GM12878 (cell line): ENCODE data around the gene CLASRP. TPM values are rescaled to one million over a fixed set of nuclear protein-coding genes. Genes with fewer than 3 reads are reported as not detected.

Experiments used
- ATAC-seq: fragments of 200-7000 bp; cut with Tn5 transposase; 3 replicates; pipeline ENCODE4 v1.9.1; 2020; ENCODE audit warnings: mild to moderate bottlenecking, moderate library complexity
- BruUV-seq: library from RNA; stranded (reverse); fragments of 400-500 nt; replicated peaks from 2 replicates; lab custom pipeline; 2021; lab: Mats Ljungman, UMichigan
- CTCF ChIA-PET: fragments of 300-600 bp; sonication (Branson Sonifier 250); formaldehyde crosslinking; extraction: SDS; loops from one replicate; lab custom pipeline; 2021; ENCODE audit warnings: inconsistent platforms; lab: Yijun Ruan, JAX
- POLR2A ChIA-PET: fragments of 350-600 bp; formaldehyde crosslinking; extraction: SDS; loops from one replicate; lab custom pipeline; 2021; ENCODE audit warnings: inconsistent platforms; lab: Charles Lee
- RAD21 ChIA-PET: fragments of 300-600 bp; sonication (Branson Sonifier 250); formaldehyde crosslinking; loops from one replicate; lab custom pipeline; 2023; ENCODE audit warnings: antibody characterized with exemption; ENCODE audit not compliant: unreplicated experiment; lab: Charles Lee
- SMC1A ChIA-PET: fragments of 300-600 bp; sonication (Branson Sonifier 250); formaldehyde crosslinking; loops from one replicate; lab custom pipeline; 2023; ENCODE audit not compliant: unreplicated experiment, uncharacterized antibody; lab: Charles Lee
- DNase-seq: peaks from one replicate; pipeline ENCODE4 v3.0.0-alpha.2; 2011; ENCODE audit warnings: low read depth, low spot score
- FAIRE-seq: peaks from 3 replicates; lab custom pipeline; 2011; peaks lifted over from hg19 to GRCh38; lab: Jason Lieb, UNC
- H2AFZ ChIP-seq: 2 replicates; pipeline ENCODE4 v1.6.0; 2011; ENCODE audit warnings: low read depth, low read length, control low read depth; ENCODE audit not compliant: control insufficient read depth
- H3K27ac ChIP-seq: 2 replicates; pipeline ENCODE4 v1.5.1; 2011; ENCODE audit warnings: control low read depth; ENCODE audit not compliant: control insufficient read depth, insufficient read depth
- H3K27me3 ChIP-seq, 2 experiments: replicated peaks in 1 of 2; 2 replicates each; pipeline versions ENCODE4 v1.6.0 to v1.6.1; 2011; ENCODE audit warnings: low read length in 1 of 2; ENCODE audit not compliant: control insufficient read depth in 2 of 2, insufficient read depth in 2 of 2
- H3K36me3 ChIP-seq, 2 experiments: 2 replicates each; pipeline ENCODE4 v1.5.1; 2011; ENCODE audit warnings: low read length in 1 of 2; ENCODE audit not compliant: control insufficient read depth in 2 of 2, insufficient read depth in 2 of 2
- H3K4me1 ChIP-seq: 2 replicates; pipeline ENCODE4 v1.6.1; 2011; ENCODE audit warnings: mild to moderate bottlenecking, low read length, moderate library complexity, mixed read lengths; ENCODE audit not compliant: control insufficient read depth, insufficient read depth
- H3K4me2 ChIP-seq: 2 replicates; pipeline ENCODE4 v1.6.0; 2011; ENCODE audit warnings: control low read depth; ENCODE audit not compliant: control insufficient read depth, insufficient read depth
- H3K4me3 ChIP-seq: fragments of 200-600 bp; sonication (generic); 2 replicates; pipeline ENCODE4 v1.5.1; 2016
- H3K79me2 ChIP-seq: 2 replicates; pipeline ENCODE4 v1.6.0; 2011; ENCODE audit warnings: low read length; ENCODE audit not compliant: control insufficient read depth, insufficient read depth
- H3K9ac ChIP-seq: 2 replicates; pipeline ENCODE4 v1.8.0; 2011; ENCODE audit warnings: low read length, control low read depth, mixed read lengths; ENCODE audit not compliant: control insufficient read depth, insufficient read depth
- H3K9me3 ChIP-seq: replicated peaks from 3 replicates; pipeline ENCODE4 v1.5.1; 2011; ENCODE audit warnings: mild to moderate bottlenecking, low read length; ENCODE audit not compliant: control insufficient read depth, insufficient read depth
- H4K20me1 ChIP-seq: 2 replicates; pipeline ENCODE4 v1.6.0; 2011; ENCODE audit not compliant: control insufficient read depth, insufficient read depth
- BCL11A ChIP-seq: IDR thresholded peaks from 2 replicates; pipeline ENCODE4 v1.6.1; 2011; ENCODE audit warnings: low read depth, low read length
- DPF2 ChIP-seq: fragments of 450-650 bp; IDR thresholded peaks from 2 replicates; pipeline ENCODE4 v1.6.1; 2017; ENCODE audit warnings: mild to moderate bottlenecking
- FOS ChIP-seq: IDR thresholded peaks from 3 replicates; pipeline ENCODE4 v1.6.1; 2011; ENCODE audit warnings: borderline replicate concordance; ENCODE audit not compliant: insufficient read length; ENCODE audit errors: extremely low read depth
- IRF4 ChIP-seq: IDR thresholded peaks from 2 replicates; pipeline ENCODE4 v1.6.1; 2011; ENCODE audit warnings: low read depth, low read length
- KDM1A ChIP-seq: fragments of 200-600 bp; sonication (generic); IDR thresholded peaks from 2 replicates; pipeline ENCODE4 v1.6.1; 2016; ENCODE audit warnings: borderline replicate concordance
- MYC ChIP-seq: IDR thresholded peaks from 2 replicates; pipeline ENCODE4 v1.6.1; 2011; ENCODE audit warnings: mild to moderate bottlenecking, low read length, moderate library complexity, inconsistent platforms; ENCODE audit not compliant: insufficient read depth, insufficient replicate concordance, insufficient read length, severe bottlenecking
- SPI1 ChIP-seq: IDR thresholded peaks from 2 replicates; pipeline ENCODE4 v1.6.1; 2011; ENCODE audit warnings: low read depth, mild to moderate bottlenecking, low read length, moderate library complexity, borderline replicate concordance; ENCODE audit not compliant: insufficient read depth
- SUZ12 ChIP-seq: fragments of 200-600 bp; sonication (generic); IDR thresholded peaks from one replicate; pipeline ENCODE4 v1.6.1; 2018; ENCODE audit warnings: antibody characterized with exemption, mild to moderate bottlenecking; ENCODE audit not compliant: unreplicated experiment
- TCF7 ChIP-seq: IDR thresholded peaks from 2 replicates; pipeline ENCODE4 v1.6.1; 2014; ENCODE audit warnings: antibody characterized with exemption, borderline replicate concordance
- ZBTB11 ChIP-seq: fragments of 450-650 bp; formaldehyde crosslinking; IDR thresholded peaks from 2 replicates; pipeline ENCODE4 v1.5.0; 2022; ENCODE audit warnings: mild to moderate bottlenecking, missing genetic modification characterization
- ZNF622 ChIP-seq: fragments of 450-650 bp; IDR thresholded peaks from 2 replicates; pipeline ENCODE4 v1.6.1; 2017; ENCODE audit warnings: mild to moderate bottlenecking, inconsistent platforms
- WGBS: methylation state at CpG from one replicate; pipeline ENCODE4 v1.1.6; 2016; ENCODE audit warnings: low lambda C conversion rate; ENCODE audit not compliant: insufficient replicate concordance, insufficient coverage; ENCODE audit errors: missing lambda C conversion rate; 5-methylcytosine and 5-hydroxymethylcytosine counted together
- in situ Hi-C: fragments of 300-500 bp; cut with MboI; formaldehyde crosslinking; loops from 9 replicates; pipeline ENCODE4 v1.14.3; 2018; ENCODE audit warnings: mixed read lengths
- intact Hi-C: fragments of 100-400 bp; cut with micrococcal nuclease; formaldehyde crosslinking; loops from one replicate; pipeline ENCODE4 v1.14.2; 2022; ENCODE audit not compliant: unreplicated experiment
- polyA plus RNA-seq, 11 experiments: library from polyadenylated mRNA; depleted of rRNA in 4 of 11; unstranded in 6 of 11; stranded (reverse) in 5 of 11; fragments of >200 nt; fragmentation: Nextera tagmentation in 4 of 11; fragmentation: Illumina TruSeq in 1 of 11; extraction: Ambion mirVana in 4 of 11; extraction: Trizol in 1 of 11; gene quantifications; 1 replicate in 1 of 11; 2 replicates in 10 of 11; pipeline versions ENCODE4 v1.2.1 to v1.2.3, GENCODE V29; 2011 to 2016; ENCODE audit warnings: inconsistent platforms in 2 of 11, missing spikeins in 2 of 11, low read depth in 1 of 11
- total RNA-seq, 4 experiments: library from RNA; depleted of rRNA in 3 of 4; stranded (reverse); fragments of >200 nt in 3 of 4; fragmentation: Illumina TruSeq in 1 of 4; extraction: Trizol in 1 of 4; gene quantifications; 2 replicates each; pipeline versions ENCODE4 v1.2.1 to v1.2.3, GENCODE V29; 2013 to 2021
- TF ChIP-seq, protein P1 (sequence below): fragments of 450-650 bp; IDR thresholded peaks from 2 replicates; pipeline ENCODE4 v1.6.1; 2018; ENCODE audit warnings: mild to moderate bottlenecking, low read depth, moderate library complexity; ENCODE audit not compliant: partially characterized antibody

The CLASRP gene
- total and polyA plus RNA-seq, 10 of the 15 experiments (the other 5 are each of a cell fraction or from before 2014, with no cell fraction given) = 0.68 to 75.8 (median 30.2) TPM

- H3K4me3 ChIP-seq = no peak overlapping the region
- intact Hi-C loops = no loop called here
- no peaks in the 10 kb centered on the region; the same call in 1 of the 2 replicates for H4K20me1 ChIP-seq
- ATAC-seq (no peak), FAIRE-seq (no peak), DNase-seq (no peak)
- H3K27ac ChIP-seq = no peak overlapping the region
- in situ Hi-C loops = loop anchor here (5.0 kb wide), 1 partner anchor 155 kb away; no protein-coding TSS in a partner anchor
- no peaks in the 10 kb centered on the region for H3K4me1 ChIP-seq
- SMC1A ChIA-PET = interaction anchor here (1.1 to 1.3 kb wide), 4 partner anchors 15 to 69 kb away, joined by 4 to 6 read pairs (median 4); partner anchors contain the start of gene CLASRP
- H3K4me2 ChIP-seq = no peak overlapping the region
- H3K79me2 ChIP-seq = no peaks in the 10 kb centered on the region
- POLR2A ChIA-PET = interaction anchor here (0.6 kb wide), 1 partner anchor 148 kb away, joined by 8 read pairs; no protein-coding TSS in a partner anchor
- CTCF ChIA-PET = interaction anchor here (0.5 to 5.3 kb wide), 4 partner anchors 41 to 148 kb away, joined by 3 to 70 read pairs (median 4); no protein-coding TSS in a partner anchor
- BruUV-seq = no TSS peak
- H3K27me3 ChIP-seq = no peaks in the 10 kb centered on the region
- H3K9me3 ChIP-seq = no peaks in the 10 kb centered on the region
- H3K9ac ChIP-seq = no peak overlapping the region
- RAD21 ChIA-PET = interaction anchor here (0.9 to 1.5 kb wide), 2 partner anchors 42 to 144 kb away, joined by 3 read pairs; no protein-coding TSS in a partner anchor
- WGBS = 97% methylated on average over 7 of the region's 9 CpGs
- peaks cover 27 to 60% of the 10 kb centered on the region in 2 experiments for H3K36me3 ChIP-seq
- H2AFZ ChIP-seq = no peak overlapping the region
- no peak for TF ChIP-seq ZNF622
- no peak for TF ChIP-seq FOS
- no peak for TF ChIP-seq DPF2
- no peak for TF ChIP-seq SPI1
- TF ChIP-seq KDM1A = no peak
- TF ChIP-seq IRF4 = no peak
- TF ChIP-seq, protein P1, sequence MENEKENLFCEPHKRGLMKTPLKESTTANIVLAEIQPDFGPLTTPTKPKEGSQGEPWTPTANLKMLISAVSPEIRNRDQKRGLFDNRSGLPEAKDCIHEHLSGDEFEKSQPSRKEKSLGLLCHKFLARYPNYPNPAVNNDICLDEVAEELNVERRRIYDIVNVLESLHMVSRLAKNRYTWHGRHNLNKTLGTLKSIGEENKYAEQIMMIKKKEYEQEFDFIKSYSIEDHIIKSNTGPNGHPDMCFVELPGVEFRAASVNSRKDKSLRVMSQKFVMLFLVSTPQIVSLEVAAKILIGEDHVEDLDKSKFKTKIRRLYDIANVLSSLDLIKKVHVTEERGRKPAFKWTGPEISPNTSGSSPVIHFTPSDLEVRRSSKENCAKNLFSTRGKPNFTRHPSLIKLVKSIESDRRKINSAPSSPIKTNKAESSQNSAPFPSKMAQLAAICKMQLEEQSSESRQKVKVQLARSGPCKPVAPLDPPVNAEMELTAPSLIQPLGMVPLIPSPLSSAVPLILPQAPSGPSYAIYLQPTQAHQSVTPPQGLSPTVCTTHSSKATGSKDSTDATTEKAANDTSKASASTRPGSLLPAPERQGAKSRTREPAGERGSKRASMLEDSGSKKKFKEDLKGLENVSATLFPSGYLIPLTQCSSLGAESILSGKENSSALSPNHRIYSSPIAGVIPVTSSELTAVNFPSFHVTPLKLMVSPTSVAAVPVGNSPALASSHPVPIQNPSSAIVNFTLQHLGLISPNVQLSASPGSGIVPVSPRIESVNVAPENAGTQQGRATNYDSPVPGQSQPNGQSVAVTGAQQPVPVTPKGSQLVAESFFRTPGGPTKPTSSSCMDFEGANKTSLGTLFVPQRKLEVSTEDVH = no peak
- TF ChIP-seq BCL11A = no peak
- TF ChIP-seq MYC = no peak
- no peak for TF ChIP-seq TCF7
- no peak for TF ChIP-seq SUZ12
- no peak for TF ChIP-seq ZBTB11
These were observed 18.6 kb downstream of the CLASRP start for GRCh38 chr19:45057444-45057843.
